Smooth muscle cell of bladder (primary cell): ENCODE data around the gene ACAP1. TPM values are rescaled to one million over a fixed set of nuclear protein-coding genes. Genes with fewer than 3 reads are reported as not detected.

ENCODE experiments used
- total RNA-seq: library from RNA; depleted of rRNA; stranded (reverse); fragments of >200 nt; gene quantifications from 2 replicates; pipeline ENCODE4 v1.2.3, GENCODE V29; 2014

ACAP1 gene
- 2.1 and 3.3 TPM in 2 replicates for total RNA-seq

GRCh38 chr17:7336240-7337175 lies at the start of gene ACAP1:
ACAP1 (plus strand) TSS chr17:7336529; CDS start chr17:7336735, 206 bp downstream.

GRCh38 chr17:7294614-7295153 lies 41.6 kb upstream of the ACAP1 start, which contains the start of gene YBX2:
YBX2 (minus strand) TSS chr17:7294639; CDS start chr17:7294500, 139 bp downstream.

GRCh38 chr17:7306911-7307685 lies 29.2 kb upstream of the ACAP1 start, which contains the start of gene EIF5A:
EIF5A (plus strand) TSS chr17:7307628; CDS start chr17:7309636, 2,008 bp downstream.

GRCh38 chr17:7314719-7315569 lies 21.4 kb upstream of the ACAP1 start, which contains the start of gene GPS2:
GPS2 (minus strand) TSS chr17:7315360; CDS start chr17:7315052, 308 bp downstream.

GRCh38 chr17:7328840-7329373 lies 7.4 kb upstream of the ACAP1 start, which contains the start of gene NEURL4:
NEURL4 (minus strand) TSS chr17:7329335; CDS start chr17:7329312, 23 bp downstream.

GRCh38 chr17:7351665-7352502 lies 15.6 kb downstream of the ACAP1 start, which contains the start of gene KCTD11:
KCTD11 (plus strand) TSS chr17:7352162.

GRCh38 chr17:7355053-7355452 lies 18.7 kb downstream of the ACAP1 start, which contains the start of gene TMEM95:
TMEM95 (plus strand) TSS chr17:7355156; CDS start chr17:7355205, 49 bp downstream.

GRCh38 chr17:7380855-7381683 lies 44.7 kb downstream of the ACAP1 start, which contains the start of gene TNK1:
TNK1 (plus strand) TSS chr17:7381089; CDS start chr17:7382927, 1,838 bp downstream.

GRCh38 chr17:7394452-7395191 lies 58.3 kb downstream of the ACAP1 start, which contains the start of gene PLSCR3:
PLSCR3 (minus strand) TSS chr17:7394525; CDS start chr17:7394110, 415 bp downstream.

Other genes with a start within 250 kb of the ACAP1 start
- gene ASGR2, start 221.7 kb upstream of the ACAP1 start, total RNA-seq: not detected in 2 replicates
- gene ASGR1, start 157.2 kb upstream of the ACAP1 start, total RNA-seq: 0.28 and 0.37 TPM in 2 replicates
- 9.0 and 18.4 TPM in 2 replicates for gene DLG4, start 116.7 kb upstream of the ACAP1 start, total RNA-seq
- gene ACADVL, start 116.6 kb upstream of the ACAP1 start, total RNA-seq: 227 and 290 TPM in 2 replicates
- gene DVL2, start 102.0 kb upstream of the ACAP1 start, total RNA-seq: 78.2 and 87.1 TPM in 2 replicates
- gene PHF23, start 97.1 kb upstream of the ACAP1 start, total RNA-seq: 38.3 and 47.5 TPM in 2 replicates
- 168 and 193 TPM in 2 replicates for gene GABARAP, start 94.1 kb upstream of the ACAP1 start, total RNA-seq
- 15.2 and 17.6 TPM in 2 replicates for gene CTDNEP1, start 84.8 kb upstream of the ACAP1 start, total RNA-seq
- 26.5 and 27.7 TPM in 2 replicates for gene ELP5, start 84.3 kb upstream of the ACAP1 start, total RNA-seq
- gene CLDN7, start 74.1 kb upstream of the ACAP1 start, total RNA-seq: 1.3 and 1.6 TPM in 2 replicates
- 0.28 TPM in 2 replicates for gene SLC2A4, start 54.8 kb upstream of the ACAP1 start, total RNA-seq
- 0.09 TPM in 1 of 2 replicates, not detected in the other for gene YBX2, start 41.9 kb upstream of the ACAP1 start, total RNA-seq
- 397 and 405 TPM in 2 replicates for gene EIF5A, start 28.9 kb upstream of the ACAP1 start, total RNA-seq
- gene GPS2, start 21.2 kb upstream of the ACAP1 start, total RNA-seq: 26.2 and 32.5 TPM in 2 replicates
- 14.4 and 23.1 TPM in 2 replicates for gene NEURL4, start 7.2 kb upstream of the ACAP1 start, total RNA-seq
- gene KCTD11, start 15.6 kb downstream of the ACAP1 start, total RNA-seq: 6.8 and 16.4 TPM in 2 replicates
- not detected in 2 replicates for gene TMEM95, start 18.6 kb downstream of the ACAP1 start, total RNA-seq
- 0.37 and 0.57 TPM in 2 replicates for gene TNK1, start 44.6 kb downstream of the ACAP1 start, total RNA-seq
- 13.9 and 14.4 TPM in 2 replicates for gene PLSCR3, start 58.0 kb downstream of the ACAP1 start, total RNA-seq
- 105 and 158 TPM in 2 replicates for gene TMEM256, start 67.6 kb downstream of the ACAP1 start, total RNA-seq
- gene NLGN2, start 71.3 kb downstream of the ACAP1 start, total RNA-seq: 4.1 and 6.3 TPM in 2 replicates
- gene SPEM1, start 83.8 kb downstream of the ACAP1 start, total RNA-seq: not detected in 2 replicates
- gene SPEM2, start 89.1 kb downstream of the ACAP1 start, total RNA-seq: not detected in 2 replicates
- gene SPEM3, start 92.3 kb downstream of the ACAP1 start, total RNA-seq: not detected in 2 replicates
- gene TMEM102, start 98.9 kb downstream of the ACAP1 start, total RNA-seq: 0.71 and 0.74 TPM in 2 replicates
- gene FGF11, start 103.0 kb downstream of the ACAP1 start, total RNA-seq: 0.71 and 3.4 TPM in 2 replicates
- gene CHRNB1, start 108.5 kb downstream of the ACAP1 start, total RNA-seq: 5.9 and 7.3 TPM in 2 replicates
- 14.8 and 19.0 TPM in 2 replicates for gene ZBTB4, start 143.1 kb downstream of the ACAP1 start, total RNA-seq
- not detected in 2 replicates for gene SLC35G6, start 144.9 kb downstream of the ACAP1 start, total RNA-seq
- 65.1 and 79.0 TPM in 2 replicates for gene POLR2A, start 147.8 kb downstream of the ACAP1 start, total RNA-seq
- gene TNFSF12, start 212.5 kb downstream of the ACAP1 start, total RNA-seq: 2.1 and 4.4 TPM in 2 replicates
- 0.71 and 0.74 TPM in 2 replicates for gene TNFSF13, start 222.2 kb downstream of the ACAP1 start, total RNA-seq
- 61.0 and 67.3 TPM in 2 replicates for gene SENP3, start 225.4 kb downstream of the ACAP1 start, total RNA-seq
- gene CD68, start 243.1 kb downstream of the ACAP1 start, total RNA-seq: 11.2 and 16.3 TPM in 2 replicates
- gene MPDU1, start 247.3 kb downstream of the ACAP1 start, total RNA-seq: 54.0 and 54.8 TPM in 2 replicates